Left kidney (tissue), 2 donors: ENCODE measurements around the gene EFCAB13. TPM values are rescaled to one million over a fixed set of nuclear protein-coding genes. Genes with fewer than 3 reads are reported as not detected.
A peak's percentile ranks its signal among the peaks of the same experiment; 100 is the strongest.
"Not testable (repeated sequence)": the region's sequence is repeated elsewhere in the genome, so short reads cannot be mapped to it uniquely, and the experiment has no call there.

Experiments used
- DNase-seq: peaks from one replicate; pipeline ENCODE4 v3.0.0-alpha.2; 2013
- polyA plus RNA-seq: library from polyadenylated mRNA; unstranded; fragments of 120-200 nt; gene quantifications from one replicate; pipeline ENCODE4 v1.2.1, GENCODE V29; 2013; ENCODE audit not compliant: insufficient read length

EFCAB13 gene
- polyA plus RNA-seq, 1 donor, result 14.1 TPM

- peak; percentile 13 for DNase-seq
Measured at GRCh38 chr17:47423406-47424295, 99.9 kb downstream of the EFCAB13 start.

- not testable (repeated sequence) for DNase-seq
Measured at GRCh38 chr17:47425233-47425632, 101.5 kb downstream of the EFCAB13 start.

- not testable (repeated sequence) for DNase-seq
Measured at GRCh38 chr17:47425887-47426635, 102.3 kb downstream of the EFCAB13 start.

GRCh38 chr17:47427985-47428384 lies 104.2 kb downstream of the EFCAB13 start:
- no peak for DNase-seq

GRCh38 chr17:47432240-47432639 lies 108.5 kb downstream of the EFCAB13 start:
- not testable (repeated sequence) for DNase-seq

- no peak for DNase-seq
Measured at GRCh38 chr17:47465165-47465564, 141.4 kb downstream of the EFCAB13 start.

GRCh38 chr17:47466976-47467375 lies 143.2 kb downstream of the EFCAB13 start:
- not testable (repeated sequence) for DNase-seq

- no peak for DNase-seq
Measured at GRCh38 chr17:47470836-47471235, 147.1 kb downstream of the EFCAB13 start.

GRCh38 chr17:47472073-47472472 lies 148.3 kb downstream of the EFCAB13 start:
- DNase-seq, result not testable (repeated sequence)

Other genes starting within 250 kb of the EFCAB13 start
- gene CDC27, start 134.7 kb upstream of the EFCAB13 start, polyA plus RNA-seq, result 63.3 TPM
- 1.9 TPM for gene MYL4, start 114.6 kb upstream of the EFCAB13 start, polyA plus RNA-seq
- 21.8 TPM for gene ITGB3, start 70.1 kb upstream of the EFCAB13 start, polyA plus RNA-seq
- gene NPEPPS, start 207.2 kb downstream of the EFCAB13 start, polyA plus RNA-seq, result 238 TPM